ENCODE data around the gene CLIP1.
"Not testable (repeated sequence)": the region's sequence is repeated elsewhere in the genome, so short reads cannot be mapped to it uniquely, and the experiment has no call there.

CLIP1 gene

DNA sequence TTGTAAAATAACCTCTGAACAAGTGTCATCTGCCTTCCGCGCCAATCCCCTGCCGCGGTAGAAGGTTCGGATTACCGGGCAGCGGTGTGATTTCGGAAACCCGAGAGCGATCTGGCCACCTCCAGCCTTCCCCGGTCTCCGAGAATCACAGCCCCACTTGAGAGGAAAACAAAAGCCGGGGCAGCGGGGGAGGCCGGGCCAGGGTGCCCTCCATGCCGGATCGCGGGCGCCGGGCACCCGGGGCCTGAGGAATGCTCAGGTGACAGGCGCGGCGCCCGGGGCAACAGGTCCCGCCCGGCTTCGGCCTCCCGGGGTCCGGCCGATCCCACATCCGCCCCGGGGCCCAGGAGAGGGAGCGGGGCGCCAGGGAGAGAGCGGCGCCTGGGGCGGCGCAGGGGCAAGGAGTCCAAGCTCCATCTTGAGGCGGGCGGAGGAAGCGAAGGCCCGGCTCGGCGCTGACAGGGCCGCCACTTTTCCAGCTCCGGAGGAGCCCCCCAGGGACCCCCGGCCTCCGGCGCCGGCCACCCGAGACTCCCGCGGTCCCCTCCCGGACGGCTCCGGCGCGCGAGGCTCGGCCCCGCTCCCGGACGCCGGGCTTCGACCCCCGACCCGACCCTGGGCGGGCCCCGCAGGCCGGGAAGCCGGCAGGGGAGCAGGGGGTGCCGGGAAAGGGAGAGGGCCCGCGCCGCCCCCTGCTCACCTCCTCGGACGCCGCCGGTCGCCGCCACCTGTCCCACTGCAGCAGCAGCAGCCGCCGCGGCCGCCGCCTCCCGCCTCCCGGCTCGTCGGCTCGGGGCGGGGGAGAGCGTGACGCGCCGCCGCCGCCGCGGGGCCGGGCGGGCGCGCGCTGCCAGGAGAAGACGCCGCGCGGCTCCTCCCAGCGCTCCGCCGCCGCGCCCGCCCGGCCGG lies at the start of gene CLIP1:
CLIP1 (minus strand) TSS at position 849 of the 909 bp plus-strand sequence. CDS start 42,217 bp downstream, outside the sequence.
- H3K27ac ChIP-seq: peak within 1 kb of the TSS; percentile 97

DNA sequence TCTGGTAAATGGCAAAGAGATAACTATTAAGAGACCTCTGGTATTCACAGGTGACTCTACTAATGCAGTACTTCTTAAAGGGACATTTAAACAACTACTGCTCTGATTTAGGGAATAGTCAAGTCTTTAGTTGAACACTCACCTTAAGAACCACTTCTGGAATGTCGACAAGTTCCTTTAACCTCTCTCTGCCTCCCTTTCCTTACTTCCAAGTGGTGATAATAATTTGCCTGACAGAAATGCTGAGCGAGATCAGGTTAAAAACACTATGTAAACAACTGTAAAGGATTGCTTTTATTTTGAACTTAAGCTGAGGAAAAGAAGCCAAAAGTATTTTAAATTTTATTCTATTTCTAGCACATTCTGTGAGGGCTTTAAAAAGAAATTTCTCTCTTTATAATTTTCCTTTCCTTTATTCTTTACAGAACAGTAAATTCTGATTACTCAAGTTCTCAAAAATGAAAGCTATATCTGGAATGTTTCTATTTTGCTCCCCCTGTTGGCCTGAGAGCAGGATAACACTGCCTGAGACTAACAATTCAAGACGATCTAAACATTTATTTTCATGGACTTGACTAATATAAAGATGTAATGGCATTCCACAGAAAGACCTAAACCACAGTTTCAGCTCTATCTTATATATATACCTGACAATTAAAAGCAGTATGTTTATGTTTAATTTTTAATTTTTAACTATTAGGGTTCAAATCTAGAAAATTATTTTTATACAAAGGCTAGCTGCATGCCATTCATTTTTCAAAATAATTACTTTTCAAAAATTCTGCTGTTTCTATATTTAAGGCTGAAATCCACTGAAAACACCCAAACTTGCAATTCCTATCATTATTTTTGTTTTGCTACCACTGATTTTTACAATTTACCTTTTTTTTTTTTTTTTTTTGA lies 49.1 kb upstream of the CLIP1 start:
- H3K27ac ChIP-seq: no peak overlapping the region
- no peak overlapping the region for H3K4me3 ChIP-seq (ENCODE audit: low read depth, low read length)
- no peaks in the 10 kb centered on the region for H3K27me3 ChIP-seq (ENCODE audit: insufficient read depth, low read depth, severe bottlenecking)
- H3K36me3 ChIP-seq: peaks cover 42% of the 10 kb centered on the region
- no peak for DNase-seq
- peak; percentile 28; the same call in 1 of the 2 replicates for TF ChIP-seq CTCF (IDR thresholded peaks at IDR 0.05; ENCODE audit: low read depth, low read length)
- no peaks in the 10 kb centered on the region for H3K9me3 ChIP-seq (ENCODE audit: severe bottlenecking)

More for the DNA sequence above, at the start of gene CLIP1:
- H3K36me3 ChIP-seq: peaks cover 5% of the 10 kb centered on the region; the same call in 1 of the 2 replicates
- no peaks in the 10 kb centered on the region for H3K9me3 ChIP-seq (ENCODE audit: severe bottlenecking)
- peak within 1 kb of the TSS; percentile 96 for H3K4me3 ChIP-seq (ENCODE audit: low read depth, low read length)
- peak; percentile 48; the same call in 1 of the 2 replicates for TF ChIP-seq CTCF (IDR thresholded peaks at IDR 0.05; ENCODE audit: low read depth, low read length)
- H3K27me3 ChIP-seq (ENCODE audit: insufficient read depth, low read depth, severe bottlenecking): no peaks in the 10 kb centered on the region
- peak; percentile 67 for DNase-seq

- H3K27ac ChIP-seq; H3K4me3 ChIP-seq (ENCODE audit: low read depth, low read length); DNase-seq; H3K27me3 ChIP-seq (ENCODE audit: insufficient read depth, low read depth, severe bottlenecking); H3K9me3 ChIP-seq (ENCODE audit: severe bottlenecking): not testable (repeated sequence)
- peaks cover 34% of the 10 kb centered on the region for H3K36me3 ChIP-seq
Measured at GRCh38 chr12:122470576-122470975, 48.1 kb upstream of the CLIP1 start.

DNA sequence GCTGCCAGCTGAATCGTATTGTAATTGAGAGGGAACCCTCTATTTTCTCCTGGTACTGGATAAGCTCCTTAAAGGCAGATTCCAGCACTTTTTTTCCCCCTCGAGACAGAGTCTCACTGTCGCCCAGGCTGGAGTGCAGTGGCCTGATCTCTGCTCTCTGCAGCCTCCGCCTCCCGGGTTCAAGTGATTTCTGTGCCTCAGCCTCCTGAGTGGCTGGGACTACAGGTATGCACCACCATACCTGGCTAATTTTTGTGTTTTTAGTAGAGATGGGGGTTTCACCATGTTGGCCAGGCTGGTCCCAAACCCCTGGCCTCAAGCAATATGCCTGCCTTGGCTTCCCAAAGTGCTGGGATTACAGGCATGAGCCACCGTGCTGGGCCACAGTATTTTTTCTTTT lies 47.4 kb upstream of the CLIP1 start:
- H3K27ac ChIP-seq, DNase-seq: not testable (repeated sequence)

GRCh38 chr12:122467983-122468382 lies 45.5 kb upstream of the CLIP1 start:
- H3K27ac ChIP-seq: no peak overlapping the region
- no peak for TF ChIP-seq CTCF (IDR thresholded peaks at IDR 0.05; ENCODE audit: low read depth, low read length)
- H3K4me3 ChIP-seq (ENCODE audit: low read depth, low read length): no peak overlapping the region
- H3K36me3 ChIP-seq: peaks cover 17% of the 10 kb centered on the region
- H3K27me3 ChIP-seq (ENCODE audit: insufficient read depth, low read depth, severe bottlenecking): no peaks in the 10 kb centered on the region
- no peaks in the 10 kb centered on the region for H3K9me3 ChIP-seq (ENCODE audit: severe bottlenecking)
- DNase-seq: no peak

More for the DNA sequence above, 47.4 kb upstream of the CLIP1 start:
- peaks cover 27% of the 10 kb centered on the region for H3K36me3 ChIP-seq
- not testable (repeated sequence) for H3K4me3 ChIP-seq (ENCODE audit: low read depth, low read length); H3K9me3 ChIP-seq (ENCODE audit: severe bottlenecking); H3K27me3 ChIP-seq (ENCODE audit: insufficient read depth, low read depth, severe bottlenecking)

DNA sequence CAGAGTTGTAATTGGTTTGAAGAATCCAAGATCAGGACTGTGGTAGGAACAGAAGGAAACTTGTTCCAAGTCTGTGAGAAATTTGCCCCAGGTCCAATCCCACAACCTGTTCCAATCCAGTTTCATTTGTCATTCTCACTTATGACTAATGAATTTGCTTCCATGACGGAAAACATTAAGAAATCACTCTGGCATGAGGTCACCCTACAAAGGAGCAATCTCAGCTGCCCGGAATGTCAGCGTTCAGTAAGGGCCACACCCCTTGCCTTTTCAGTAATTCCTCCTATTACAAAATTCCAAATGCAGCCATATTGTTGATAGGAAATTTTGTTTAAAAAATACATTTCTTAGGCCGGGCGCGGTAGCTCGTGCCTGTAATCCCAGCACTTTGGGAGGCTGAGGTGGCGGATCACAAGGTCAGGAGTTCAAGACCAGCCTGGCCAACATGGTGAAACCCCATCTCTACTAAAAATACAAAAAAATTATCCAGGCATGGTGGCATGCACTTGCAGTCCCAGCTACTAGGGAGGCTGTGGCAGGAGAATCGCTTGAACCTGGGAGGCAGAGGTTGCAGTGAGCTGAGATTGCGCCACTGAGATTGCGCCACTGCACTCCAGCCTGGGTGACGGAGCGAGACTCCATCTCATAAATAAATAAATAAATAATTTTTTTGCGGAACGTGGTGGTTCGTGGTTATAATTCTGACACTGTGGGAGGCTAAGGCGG lies 42.0 kb upstream of the CLIP1 start:
- not testable (repeated sequence) for H3K36me3 ChIP-seq; H3K27ac ChIP-seq; DNase-seq; H3K9me3 ChIP-seq (ENCODE audit: severe bottlenecking); H3K4me3 ChIP-seq (ENCODE audit: low read depth, low read length); H3K27me3 ChIP-seq (ENCODE audit: insufficient read depth, low read depth, severe bottlenecking)

Measured in WERI-Rb-1 (cell line).